SH-SY5Y (cell line): ENCODE measurements around the gene ZGRF1.

Experiments
- GATA2 ChIP-seq: IDR thresholded peaks from 2 replicates; pipeline ENCODE4 v1.6.1; 2011; ENCODE audit warnings: mild to moderate bottlenecking, low read depth, low read length
- GATA3 ChIP-seq: IDR thresholded peaks from 2 replicates; pipeline ENCODE4 v1.6.1; 2011; ENCODE audit warnings: low read depth, mild to moderate bottlenecking, low read length, moderate library complexity

DNA sequence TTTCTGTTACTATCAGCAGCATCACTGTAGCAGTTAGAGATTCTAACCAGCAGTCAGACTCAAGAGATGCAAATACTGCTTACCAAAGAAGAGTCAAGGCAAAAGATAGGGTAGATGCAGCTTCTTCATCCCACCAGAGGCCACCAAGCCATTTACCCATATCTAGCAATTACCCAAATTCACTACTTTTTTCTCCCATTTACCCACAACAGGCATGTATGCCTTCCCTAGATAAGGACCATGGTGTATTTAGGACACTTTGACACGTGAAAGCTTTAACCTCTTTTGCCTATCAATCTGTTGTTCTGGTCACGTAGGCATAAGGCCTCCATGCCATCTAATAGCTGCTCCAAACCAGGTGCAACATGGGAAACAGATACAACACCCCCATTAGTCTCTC is 5.8 kb upstream of the ZGRF1 start:
- no peak for TF ChIP-seq GATA2
- no peak for TF ChIP-seq GATA3
